Activated CD8-positive, alpha-beta memory T cell treated with anti-CD3 and anti-CD28 coated beads, Interleukin-2, amount 10 ng/mL, durations not matched to agents 7 days and 5 days (primary cell): Measurements from ENCODE around the gene ASTL. TPM values are rescaled to one million over a fixed set of nuclear protein-coding genes. Genes with fewer than 3 reads are reported as not detected.

Source experiments
- ATAC-seq: fragments of 150-1000 bp; cut with Tn5 transposase; one replicate; pipeline ENCODE4 v1.10.0; 2021; ENCODE audit warnings: moderate library complexity
- CTCF ChIA-PET: fragments of 350-600 bp; sonication (Branson Sonifier 250); formaldehyde crosslinking; loops from one replicate; lab custom pipeline; 2021; ENCODE audit warnings: antibody characterized with exemption; lab: Charles Lee
- DNase-seq: peaks from one replicate; pipeline ENCODE4 v3.0.0-alpha.2; 2020
- H3K27ac Mint-ChIP-seq: one replicate; pipeline ENCODE4 v1.8.0; 2021; ENCODE audit warnings: mild to moderate bottlenecking, mixed read lengths
- H3K27me3 Mint-ChIP-seq: one replicate; pipeline ENCODE4 v1.8.0; 2021; ENCODE audit warnings: mixed read lengths
- H3K36me3 Mint-ChIP-seq: one replicate; pipeline ENCODE4 v1.8.0; 2021; ENCODE audit warnings: mild to moderate bottlenecking, mixed read lengths
- H3K4me1 Mint-ChIP-seq: one replicate; pipeline ENCODE4 v1.8.0; 2021; ENCODE audit warnings: mixed read lengths
- H3K4me3 Mint-ChIP-seq: one replicate; pipeline ENCODE4 v1.8.0; 2021; ENCODE audit warnings: mild to moderate bottlenecking, moderate library complexity, mixed read lengths
- H3K9me3 Mint-ChIP-seq: one replicate; pipeline ENCODE4 v1.8.0; 2022; ENCODE audit warnings: low read depth, mixed read lengths
- total RNA-seq, 2 experiments: library from RNA; stranded (reverse); gene quantifications; one replicate each; pipeline ENCODE4 v1.2.3, GENCODE V29; 2021

Gene ASTL
- total RNA-seq, 2 experiments from 2014 or later, result 1.9 to 6.4 TPM

DNA sequence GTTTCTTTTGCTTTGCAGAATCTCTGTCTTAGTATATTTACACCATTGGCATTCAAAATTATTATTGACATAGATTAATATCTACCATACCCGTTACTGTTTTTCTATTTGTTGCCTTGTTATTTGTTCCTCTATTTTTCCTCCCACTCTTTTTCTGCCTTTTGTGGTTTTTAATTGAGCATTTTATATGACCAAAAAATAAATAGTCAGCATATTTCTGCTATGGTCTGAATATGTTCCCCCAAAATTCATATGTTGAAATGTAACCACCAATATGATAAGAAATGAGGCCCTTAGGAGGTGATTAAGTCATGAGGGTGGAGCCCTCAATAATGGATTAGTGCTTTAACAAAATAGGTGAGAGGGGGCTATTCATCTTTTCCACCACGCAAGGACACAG is 57.3 kb downstream of the ASTL start:
- ATAC-seq (no peak), DNase-seq (no peak)
- H3K4me1 Mint-ChIP-seq, result no peaks in the 10 kb centered on the region
- H3K36me3 Mint-ChIP-seq, result no peaks in the 10 kb centered on the region
- CTCF ChIA-PET, result no interaction called here
- H3K9me3 Mint-ChIP-seq, result no peaks in the 10 kb centered on the region
- no peak overlapping the region for H3K27ac Mint-ChIP-seq
- H3K4me3 Mint-ChIP-seq, result no peak overlapping the region
- peaks cover 27% of the 10 kb centered on the region for H3K27me3 Mint-ChIP-seq

GRCh38 chr2:96075199-96075771 is 63.0 kb downstream of the ASTL start:
- DNase-seq, result no peak
- Mint-ChIP-seq H3K27me3 (peaks cover 24% of the 10 kb centered on the region), H3K36me3 (no peaks in the 10 kb centered on the region), H3K27ac (no peak overlapping the region), H3K4me1 (no peaks in the 10 kb centered on the region), H3K9me3 (peaks cover 2% of the 10 kb centered on the region), H3K4me3 (no peak overlapping the region)
- CTCF ChIA-PET, result no interaction called here
- no peak for ATAC-seq

GRCh38 chr2:96074156-96074555 is 64.1 kb downstream of the ASTL start:
- no peak for ATAC-seq
- H3K27ac Mint-ChIP-seq, result no peak overlapping the region
- DNase-seq, result no peak
- CTCF ChIA-PET, result interaction anchor here (0.6 kb wide), 1 partner anchor 188 kb away, joined by 3 read pairs; no protein-coding TSS in a partner anchor
- no peaks in the 10 kb centered on the region for H3K36me3 Mint-ChIP-seq
- H3K4me3 Mint-ChIP-seq, result no peak overlapping the region
- peaks cover 15% of the 10 kb centered on the region for H3K27me3 Mint-ChIP-seq
- peaks cover 2% of the 10 kb centered on the region for H3K9me3 Mint-ChIP-seq
- no peaks in the 10 kb centered on the region for H3K4me1 Mint-ChIP-seq

DNA sequence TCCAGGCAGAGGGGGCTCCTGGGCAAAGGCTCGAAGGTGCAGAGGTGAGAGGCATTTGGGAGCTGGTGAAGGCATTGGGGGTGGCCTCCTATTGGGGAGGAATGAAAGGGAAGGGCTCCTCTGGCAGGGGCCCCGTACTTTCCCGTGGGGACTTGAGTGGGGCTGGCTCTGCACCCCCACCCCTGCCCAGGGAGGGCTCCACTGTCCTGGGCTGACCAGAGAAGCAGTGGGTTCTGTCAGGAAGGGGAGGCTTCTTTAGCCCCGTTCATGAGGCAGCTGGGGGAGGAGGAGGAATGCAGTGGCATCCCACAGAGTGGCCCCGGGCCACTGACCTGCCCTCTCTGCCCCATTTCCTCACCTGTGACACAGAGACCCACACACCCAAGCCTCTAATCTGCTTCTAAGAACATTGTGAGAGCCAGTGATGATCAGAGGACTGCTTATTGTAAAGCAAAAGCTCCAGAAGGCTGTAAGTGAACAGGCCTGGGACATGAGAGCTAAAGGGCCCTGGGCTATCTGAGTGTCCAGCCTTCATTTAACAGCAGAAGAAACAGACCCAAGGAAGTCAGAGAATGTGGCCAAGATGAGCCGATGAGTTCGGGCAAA is 65.0 kb downstream of the ASTL start:
- Mint-ChIP-seq H3K4me1 (no peaks in the 10 kb centered on the region), H3K27me3 (peaks cover 14% of the 10 kb centered on the region)

More for the DNA sequence above, 65.0 kb downstream of the ASTL start:
- no peak for ATAC-seq
- H3K36me3 Mint-ChIP-seq, result no peaks in the 10 kb centered on the region
- DNase-seq, result no peak
- H3K4me3 Mint-ChIP-seq, result no peak overlapping the region
- peaks cover 2% of the 10 kb centered on the region for H3K9me3 Mint-ChIP-seq
- CTCF ChIA-PET, result no interaction called here
- H3K27ac Mint-ChIP-seq, result no peak overlapping the region

Other genes starting within 250 kb of the ASTL start
- gene ANKRD36C, start 146.7 kb downstream of the ASTL start, total RNA-seq, result 100 to 1,000 TPM in 1 of 2 experiments, 10 to 100 TPM in 1; 58.8 to 132 TPM
- gene GPAT2, start 103.6 kb downstream of the ASTL start, total RNA-seq, result 10 to 100 TPM; 19.6 to 26.7 TPM
- under 1 TPM; 0.09 to 0.15 TPM for gene ADRA2B, start 21.9 kb downstream of the ASTL start, total RNA-seq
- gene DUSP2, start 6.9 kb upstream of the ASTL start, total RNA-seq, result 10 to 100 TPM; 32.0 to 53.6 TPM
- 100 to 1,000 TPM; 131 to 180 TPM for gene STARD7, start 70.3 kb upstream of the ASTL start, total RNA-seq
- 10 to 100 TPM; 32.7 to 36.9 TPM for gene TMEM127, start 127.5 kb upstream of the ASTL start, total RNA-seq
- 10 to 100 TPM; 67.0 to 76.8 TPM for gene CIAO1, start 127.7 kb upstream of the ASTL start, total RNA-seq
- 100 to 1,000 TPM; 170 to 182 TPM for gene SNRNP200, start 167.0 kb upstream of the ASTL start, total RNA-seq
- gene ITPRIPL1, start 186.8 kb upstream of the ASTL start, total RNA-seq, result 10 to 100 TPM; 53.2 to 56.9 TPM
- 100 to 1,000 TPM; 115 to 117 TPM for gene NCAPH, start 197.3 kb upstream of the ASTL start, total RNA-seq